ENCODE measurements around the gene SAMD9L.

DNA sequence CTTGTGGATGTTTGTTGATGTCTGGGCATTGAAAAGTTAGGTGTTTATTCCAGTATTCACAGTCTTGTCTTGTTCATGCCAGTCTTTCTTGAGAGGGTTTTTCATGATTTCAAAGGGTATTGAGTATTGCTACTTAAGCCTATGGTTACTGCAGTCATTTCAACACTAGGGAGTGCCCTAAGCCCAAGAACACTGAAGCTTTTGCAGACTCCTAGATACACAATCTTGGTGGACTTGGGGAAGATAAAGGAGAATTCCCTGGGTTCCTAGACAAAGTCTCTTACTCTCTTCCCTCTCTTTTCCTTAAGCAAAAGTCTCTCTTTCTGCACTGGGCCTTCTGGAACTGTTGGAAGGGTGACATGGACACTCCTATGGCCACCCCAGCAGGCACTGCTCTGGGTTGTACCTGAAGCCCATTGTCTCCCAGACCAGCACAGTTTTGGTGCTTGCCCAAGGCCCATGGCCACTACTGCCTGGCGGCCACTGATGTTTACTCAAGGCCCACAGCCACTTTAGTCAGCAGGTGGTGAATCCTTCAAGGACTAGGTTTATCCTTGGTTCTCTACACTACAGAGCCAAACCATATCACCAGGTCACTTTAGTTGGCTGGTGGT lies 55.3 kb downstream of the SAMD9L start:
- TF ChIP-seq ELF4 (IDR thresholded peaks at IDR 0.05) (no peak), FOXM1 (IDR thresholded peaks at IDR 0.05; ENCODE audit: borderline replicate concordance) (no peak), FOXK2 (IDR thresholded peaks at IDR 0.05) (no peak), BHLHE40 (IDR thresholded peaks at IDR 0.05; ENCODE audit: borderline replicate concordance) (no peak), ZNF384 (IDR thresholded peaks at IDR 0.05) (no peak), LEF1 (IDR thresholded peaks at IDR 0.05; ENCODE audit: borderline replicate concordance) (no peak), FOXA1 (IDR thresholded peaks at IDR 0.05) (no peak), HDGF (IDR thresholded peaks at IDR 0.05; ENCODE audit: borderline replicate concordance) (no peak), SUZ12 (IDR thresholded peaks at IDR 0.05) (no peak), SP1 (IDR thresholded peaks at IDR 0.05) (no peak), TARDBP (IDR thresholded peaks at IDR 0.05) (no peak), NFRKB (IDR thresholded peaks at IDR 0.05) (no peak)

Data from HEK293T (cell line).